Activated CD4-positive, alpha-beta T cell treated with anti-CD3 and anti-CD28 coated beads for 24 hours (primary cell): ENCODE measurements around the gene SLC16A10.
A peak's percentile ranks its signal among the peaks of the same experiment; 100 is the strongest.
"Not testable (repeated sequence)": the region's sequence is repeated elsewhere in the genome, so short reads cannot be mapped to it uniquely, and the experiment has no call there.

Experiments used
- DNase-seq, 2 donors: peaks; one replicate each; pipeline ENCODE4 v3.0.0-alpha.2; 2020; ENCODE audit warnings: low read depth in 2 of 2

SLC16A10 gene

GRCh38 chr6:111087106-111087835, at the start of gene SLC16A10:
Gene SLC16A10 (plus strand): TSS chr6:111087503. CDS start chr6:111087753, 250 bp downstream.
- peak; percentile 59 to 64 for DNase-seq

DNA sequence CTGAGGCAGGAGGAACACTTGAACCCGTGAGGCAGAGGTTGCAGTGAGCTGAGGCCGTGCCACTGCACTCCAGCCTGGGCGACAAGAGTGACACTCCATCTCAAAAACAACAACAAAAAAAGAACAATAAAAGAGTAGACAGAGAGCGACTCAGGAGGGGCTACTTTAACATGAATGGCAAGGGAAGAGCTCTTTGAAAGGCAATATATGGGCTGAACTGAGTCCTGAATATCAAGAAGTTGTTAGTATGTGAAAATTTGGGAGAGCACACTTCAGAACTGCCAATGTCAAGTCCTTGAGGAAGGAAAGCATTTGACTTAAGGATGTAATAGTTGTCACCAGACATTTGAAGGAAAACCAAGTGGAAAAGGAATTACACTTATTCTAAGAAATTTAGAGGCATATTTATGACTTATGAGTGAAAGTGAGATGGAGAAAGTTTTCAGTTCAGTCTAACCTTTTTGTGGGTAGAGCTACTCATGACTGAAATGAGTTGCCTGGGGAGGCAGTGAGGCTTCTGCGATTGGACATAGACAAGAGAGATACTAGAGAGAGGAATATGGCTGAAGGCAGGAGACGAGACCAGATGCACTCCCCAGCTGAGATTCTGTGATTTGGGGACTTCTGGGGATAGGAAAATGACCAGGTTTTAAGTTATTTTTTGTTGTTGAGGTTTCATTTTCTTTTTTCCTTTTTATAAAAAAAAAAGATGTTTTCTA, 48.6 kb upstream of the SLC16A10 start:
- DNase-seq, result no peak

- no peak for DNase-seq
Observed at GRCh38 chr6:111041917-111042316, 45.4 kb upstream of the SLC16A10 start.

GRCh38 chr6:111047244-111047643, 40.1 kb upstream of the SLC16A10 start:
- DNase-seq, result no peak

DNA sequence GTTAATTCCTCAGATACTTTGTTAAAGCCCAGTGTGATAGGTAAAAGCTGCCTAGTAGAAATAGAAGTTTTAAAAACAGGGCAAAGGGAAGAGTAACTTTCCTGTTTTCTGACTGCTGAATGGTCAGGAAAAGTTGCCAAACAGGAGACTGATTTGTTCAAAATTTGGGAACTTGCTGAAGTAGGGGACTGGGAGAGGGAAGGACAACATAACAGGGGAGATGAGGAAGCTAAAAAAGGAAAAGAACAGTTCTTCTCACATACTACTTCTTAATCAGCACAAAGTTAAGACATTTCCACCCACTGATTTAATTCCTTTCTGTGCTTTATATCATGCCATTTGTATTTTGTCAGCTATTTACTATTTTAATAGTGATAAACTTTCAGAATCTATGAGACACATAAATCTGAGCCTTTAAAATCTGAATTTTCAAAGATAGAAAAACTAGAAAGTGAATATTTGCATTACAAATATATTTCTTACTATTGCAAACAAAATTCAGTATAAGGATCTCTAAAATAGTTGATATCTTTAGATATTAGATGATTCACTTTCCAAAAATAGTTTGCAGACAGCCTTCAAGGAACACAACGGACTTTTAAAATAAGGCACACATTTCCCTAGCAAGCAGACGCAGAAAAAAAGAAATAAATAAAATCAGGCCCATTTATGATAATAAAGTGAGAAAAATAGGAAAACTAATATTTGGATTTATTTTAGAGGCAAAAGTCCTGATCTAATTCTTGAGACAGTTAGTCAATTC, 36.9 kb upstream of the SLC16A10 start:
- DNase-seq, result no peak

DNA sequence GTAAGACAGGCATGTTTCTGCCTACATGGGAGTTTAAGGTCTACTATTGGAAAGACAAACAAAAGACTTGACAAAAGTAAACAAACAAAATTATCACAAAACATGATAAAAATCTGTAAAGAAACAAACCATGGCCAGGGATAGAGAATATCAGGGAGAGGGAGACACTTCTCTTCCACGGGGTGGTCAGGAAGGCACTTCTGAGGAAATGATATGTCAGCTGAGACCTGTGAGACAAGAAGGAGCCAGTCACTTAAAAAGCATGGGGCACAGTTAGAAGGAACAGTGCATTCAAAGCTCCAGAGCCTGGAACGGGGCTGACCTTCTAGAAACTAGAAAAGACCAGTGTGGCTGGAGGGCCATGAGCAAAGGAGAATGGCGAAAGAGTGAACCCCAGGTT, 35.1 kb upstream of the SLC16A10 start:
- DNase-seq, result no peak

GRCh38 chr6:111057074-111057752, 30.1 kb upstream of the SLC16A10 start:
- no peak for DNase-seq

DNA sequence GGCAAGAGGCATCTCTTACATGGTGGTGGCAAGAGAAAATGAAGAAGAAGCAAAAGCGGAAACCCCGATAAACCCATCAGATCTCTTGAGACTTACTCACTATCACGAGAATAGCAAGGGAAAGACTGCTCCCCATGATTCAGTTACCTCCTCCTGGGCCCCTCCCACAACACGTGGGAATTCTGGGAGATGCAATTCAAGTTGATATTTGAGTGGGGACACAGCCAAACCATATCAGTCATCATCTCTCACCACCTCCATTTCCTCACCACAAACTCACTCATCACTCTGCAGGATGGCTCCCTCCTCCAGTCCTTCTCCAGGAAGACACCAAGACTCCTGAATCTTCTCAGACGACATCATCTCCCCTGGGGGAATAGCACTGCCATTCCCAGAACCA, 25.8 kb upstream of the SLC16A10 start:
- no peak for DNase-seq

GRCh38 chr6:111061985-111062384, 25.3 kb upstream of the SLC16A10 start:
- not testable (repeated sequence) for DNase-seq

GRCh38 chr6:111062860-111063259, 24.4 kb upstream of the SLC16A10 start:
- DNase-seq, result not testable (repeated sequence)

GRCh38 chr6:111068109-111068865, 19.0 kb upstream of the SLC16A10 start:
- no peak for DNase-seq

DNA sequence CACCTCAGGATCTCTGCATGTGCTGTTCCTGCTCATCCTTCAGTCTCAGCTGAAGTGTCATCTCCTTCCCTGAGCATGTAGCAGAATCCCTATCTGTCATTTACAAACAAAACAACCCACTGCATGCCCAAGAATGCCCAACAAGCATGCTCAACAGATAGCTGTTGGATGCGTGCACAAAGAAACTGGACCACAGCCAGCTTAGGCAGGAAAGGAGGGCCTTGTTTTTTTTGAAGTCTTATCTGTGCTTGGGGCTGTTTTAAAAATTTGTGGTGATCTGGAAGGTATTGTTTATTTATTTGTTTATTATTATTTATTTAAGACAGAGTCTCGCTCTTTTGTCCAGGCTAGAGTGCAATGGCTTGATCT, 18.5 kb upstream of the SLC16A10 start:
- DNase-seq, result no peak

- no peak for DNase-seq
Observed at GRCh38 chr6:111069382-111070104, 17.8 kb upstream of the SLC16A10 start.

DNA sequence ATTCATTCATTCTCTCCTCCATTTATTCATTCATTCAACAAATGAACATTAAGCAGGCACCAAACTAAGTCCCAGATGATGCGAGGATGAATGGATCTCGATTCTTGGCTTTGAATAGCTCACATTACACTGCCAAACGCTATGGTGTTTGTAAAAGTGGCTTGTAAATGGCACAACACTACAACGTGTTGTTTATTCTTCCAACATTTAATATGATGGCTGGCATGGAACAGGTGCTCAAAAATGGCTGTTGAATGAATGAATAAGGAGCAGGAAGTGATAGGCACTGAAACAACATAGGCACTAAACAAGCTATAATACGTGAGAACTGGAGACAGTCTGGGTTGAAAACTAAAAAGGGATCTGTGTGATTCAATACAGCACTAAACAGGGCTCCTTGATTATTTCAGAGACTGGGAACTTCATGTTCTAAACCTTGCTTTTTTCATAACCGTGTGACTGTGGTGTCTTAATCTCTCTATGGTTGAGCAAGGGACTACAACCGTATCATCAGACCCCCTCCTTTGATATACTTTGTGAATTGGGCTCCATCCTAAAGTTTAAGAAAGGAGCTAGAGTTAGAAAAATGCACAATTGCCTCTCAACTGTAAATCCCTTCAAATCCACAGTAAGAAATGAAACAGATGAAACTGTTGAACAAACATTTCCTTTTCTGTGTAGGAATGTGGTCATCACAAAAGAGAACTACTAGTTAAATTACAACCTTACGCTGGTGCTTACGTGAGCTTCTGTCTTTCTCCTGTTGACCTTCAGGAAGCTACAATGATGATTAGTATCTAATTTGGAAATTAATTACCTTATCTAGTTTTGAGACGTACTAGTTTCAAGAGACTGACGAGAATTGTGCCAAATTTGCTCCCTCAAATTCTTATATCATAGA, 16.9 kb upstream of the SLC16A10 start:
- DNase-seq, result no peak

- no peak for DNase-seq
Observed at GRCh38 chr6:111072801-111073360, 14.4 kb upstream of the SLC16A10 start.

DNA sequence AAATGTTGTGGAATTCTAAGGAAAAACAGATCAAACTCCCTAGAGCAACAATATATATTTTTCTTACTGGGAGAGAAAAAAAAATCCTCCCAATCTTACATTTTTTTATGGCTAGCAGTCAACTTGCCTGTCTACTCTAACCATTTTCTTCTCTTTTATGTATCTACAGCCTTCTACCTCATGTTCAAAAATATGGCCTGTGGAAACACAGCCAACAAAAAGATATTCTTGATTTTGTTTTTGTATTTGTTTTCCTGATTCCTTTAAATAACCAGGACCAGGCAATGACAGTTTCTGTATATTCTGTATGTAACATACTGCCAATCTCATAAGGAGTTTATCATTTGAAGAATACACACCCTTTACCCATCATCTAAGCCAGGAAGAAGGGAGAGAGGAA, 13.0 kb upstream of the SLC16A10 start:
- no peak for DNase-seq

DNA sequence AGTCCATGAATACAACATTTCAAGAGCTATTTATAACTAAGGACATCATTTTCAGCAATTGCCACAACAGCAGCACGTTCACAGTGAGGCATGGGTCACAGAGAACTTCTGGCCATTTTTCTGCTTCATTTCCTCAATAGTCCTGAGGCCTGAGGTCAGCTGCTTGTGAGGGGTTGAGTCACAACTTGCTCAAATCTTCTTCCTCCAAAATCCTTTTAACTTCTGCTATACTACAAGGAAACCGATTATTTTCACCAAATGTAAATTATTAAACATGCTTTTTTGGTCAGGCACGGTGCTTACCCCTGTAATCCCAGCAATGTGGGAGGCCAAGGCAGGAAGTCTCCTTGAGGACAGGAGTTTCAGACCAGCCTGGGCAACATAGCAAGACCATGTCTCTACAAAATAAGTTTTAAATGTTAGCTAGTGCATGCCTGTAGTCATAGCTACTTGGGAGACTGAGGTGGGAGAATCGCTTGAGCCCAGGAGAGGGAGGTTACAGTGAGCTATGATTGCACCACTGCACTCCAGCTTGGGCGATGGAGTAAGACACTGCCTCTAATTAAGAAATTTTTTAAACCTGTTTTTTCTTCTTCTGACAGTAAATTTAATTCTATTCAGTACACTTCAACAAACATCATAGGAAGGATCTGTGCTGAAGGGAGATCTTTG, 11.1 kb upstream of the SLC16A10 start:
- no peak for DNase-seq

- DNase-seq, result no peak
Observed at GRCh38 chr6:111080698-111081097, 6.6 kb upstream of the SLC16A10 start.

GRCh38 chr6:111086685-111087084, 618 bp upstream of the SLC16A10 start:
- no peak for DNase-seq
